Caco-2 (cell line): ENCODE results near the gene FOS. TPM values are rescaled to one million over a fixed set of nuclear protein-coding genes. Genes with fewer than 3 reads are reported as not detected.
A peak's percentile ranks its signal among the peaks of the same experiment; 100 is the strongest.

Experiments used
- BruUV-seq: library from RNA; stranded (reverse); fragments of 400-500 nt; replicated peaks from 2 replicates; lab custom pipeline; 2021; lab: Mats Ljungman, UMichigan
- CTCF ChIA-PET: fragments of 300-600 bp; sonication (Branson Sonifier 250); formaldehyde crosslinking; loops from one replicate; lab custom pipeline; 2022; ENCODE audit warnings: antibody characterized with exemption; lab: Charles Lee
- POLR2A ChIA-PET: fragments of 300-600 bp; sonication (Branson Sonifier 250); formaldehyde crosslinking; loops from one replicate; lab custom pipeline; 2022; ENCODE audit warnings: antibody characterized with exemption; lab: Charles Lee
- DNase-seq, 2 experiments: peaks; one replicate each; pipeline versions ENCODE4 v3.0.0 to v3.0.0-alpha.2; 2020 to 2022
- H3K27me3 ChIP-seq: replicated peaks from 2 replicates; pipeline ENCODE4 v1.6.0; 2011; ENCODE audit warnings: low read length; ENCODE audit not compliant: control insufficient read depth, insufficient read depth
- H3K36me3 ChIP-seq: 2 replicates; pipeline ENCODE4 v1.5.1; 2011; ENCODE audit warnings: low read length; ENCODE audit not compliant: control insufficient read depth, insufficient read depth
- H3K4me1 ChIP-seq: fragments of 250-450 bp; sonication (Bioruptor Pico); 2 replicates; pipeline ENCODE4 v1.5.1; 2020; ENCODE audit warnings: mild to moderate bottlenecking
- H3K4me3 ChIP-seq: 2 replicates; pipeline ENCODE4 v1.5.1; 2011; ENCODE audit warnings: low read depth, mild to moderate bottlenecking, control low read depth, low read length
- H3K9me3 ChIP-seq: fragments of 250-450 bp; sonication (Bioruptor Pico); 2 replicates; pipeline ENCODE4 v1.5.1; 2020; ENCODE audit warnings: mild to moderate bottlenecking, moderate library complexity
- H3K27ac Mint-ChIP-seq: one replicate; pipeline ENCODE4 v1.8.0; 2022; ENCODE audit warnings: mixed read lengths; ENCODE audit not compliant: unreplicated experiment
- H3K27me3 Mint-ChIP-seq: one replicate; pipeline ENCODE4 v1.8.0; 2022; ENCODE audit warnings: mixed read lengths; ENCODE audit not compliant: insufficient read depth, unreplicated experiment
- H3K36me3 Mint-ChIP-seq: one replicate; pipeline ENCODE4 v1.8.0; 2022; ENCODE audit warnings: mild to moderate bottlenecking, mixed read lengths; ENCODE audit not compliant: insufficient read depth, unreplicated experiment
- H3K4me1 Mint-ChIP-seq: one replicate; pipeline ENCODE4 v1.8.0; 2022; ENCODE audit warnings: low read depth, mixed read lengths; ENCODE audit not compliant: unreplicated experiment
- H3K4me3 Mint-ChIP-seq: one replicate; pipeline ENCODE4 v1.8.0; 2022; ENCODE audit warnings: mild to moderate bottlenecking, moderate library complexity, mixed read lengths; ENCODE audit not compliant: unreplicated experiment
- H3K9me3 Mint-ChIP-seq: one replicate; pipeline ENCODE4 v1.8.0; 2022; ENCODE audit warnings: mixed read lengths; ENCODE audit not compliant: unreplicated experiment
- intact Hi-C: fragments of 100-400 bp; cut with micrococcal nuclease; formaldehyde crosslinking; loops from one replicate; pipeline ENCODE4 v1.10.0; 2022; ENCODE audit not compliant: unreplicated experiment
- total RNA-seq: library from RNA; stranded (reverse); gene quantifications from 2 replicates; pipeline ENCODE4 v1.2.3, GENCODE V29; 2022
- TF ChIP-seq, protein P1 (sequence below), 2 experiments: fragments of 200-600 bp in 1 of 2; IDR thresholded peaks; 1 replicate in 1 of 2; 2 replicates in 1 of 2; pipeline versions ENCODE4 v1.5.1 to v1.8.0; 2011 to 2022; ENCODE audit warnings: antibody characterized with exemption in 1 of 2, control low read depth in 1 of 2, inconsistent platforms in 1 of 2, low read depth in 1 of 2, low read length in 1 of 2, mild to moderate bottlenecking in 1 of 2, moderate library complexity in 1 of 2; ENCODE audit not compliant: insufficient read depth in 1 of 2, severe bottlenecking in 1 of 2, unreplicated experiment in 1 of 2

FOS gene
- total RNA-seq, 1 experiment from 2014 or later = 73.7 TPM

GRCh38 chr14:75230140-75230792 lies 48.4 kb upstream of the FOS start:
- no TSS peak for BruUV-seq
- H3K27me3 ChIP-seq = no peaks in the 10 kb centered on the region
- Mint-ChIP-seq H3K4me1 (peaks cover 36% of the 10 kb centered on the region), H3K27ac (peak overlapping the region; percentile 9), H3K36me3 (no peaks in the 10 kb centered on the region), H3K4me3 (no peak overlapping the region), H3K9me3 (peaks cover 10% of the 10 kb centered on the region), H3K27me3 (no peaks in the 10 kb centered on the region)
- TF ChIP-seq, protein P1, sequence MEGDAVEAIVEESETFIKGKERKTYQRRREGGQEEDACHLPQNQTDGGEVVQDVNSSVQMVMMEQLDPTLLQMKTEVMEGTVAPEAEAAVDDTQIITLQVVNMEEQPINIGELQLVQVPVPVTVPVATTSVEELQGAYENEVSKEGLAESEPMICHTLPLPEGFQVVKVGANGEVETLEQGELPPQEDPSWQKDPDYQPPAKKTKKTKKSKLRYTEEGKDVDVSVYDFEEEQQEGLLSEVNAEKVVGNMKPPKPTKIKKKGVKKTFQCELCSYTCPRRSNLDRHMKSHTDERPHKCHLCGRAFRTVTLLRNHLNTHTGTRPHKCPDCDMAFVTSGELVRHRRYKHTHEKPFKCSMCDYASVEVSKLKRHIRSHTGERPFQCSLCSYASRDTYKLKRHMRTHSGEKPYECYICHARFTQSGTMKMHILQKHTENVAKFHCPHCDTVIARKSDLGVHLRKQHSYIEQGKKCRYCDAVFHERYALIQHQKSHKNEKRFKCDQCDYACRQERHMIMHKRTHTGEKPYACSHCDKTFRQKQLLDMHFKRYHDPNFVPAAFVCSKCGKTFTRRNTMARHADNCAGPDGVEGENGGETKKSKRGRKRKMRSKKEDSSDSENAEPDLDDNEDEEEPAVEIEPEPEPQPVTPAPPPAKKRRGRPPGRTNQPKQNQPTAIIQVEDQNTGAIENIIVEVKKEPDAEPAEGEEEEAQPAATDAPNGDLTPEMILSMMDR (IDR thresholded peaks at IDR 0.05; ENCODE audit: insufficient read depth in 1 of 2, low read depth in 1 of 2, low read length in 1 of 2, severe bottlenecking in 1 of 2, unreplicated experiment in 1 of 2) = peak in 1 of 2 experiments; percentile 22
- H3K4me1 ChIP-seq = peaks cover 33% of the 10 kb centered on the region
- CTCF ChIA-PET = interaction anchor here (1.3 kb wide), 1 partner anchor 46 kb away, joined by 6 read pairs; no protein-coding TSS in a partner anchor
- H3K9me3 ChIP-seq = no peaks in the 10 kb centered on the region
- no peaks in the 10 kb centered on the region for H3K36me3 ChIP-seq
- no peak overlapping the region for H3K4me3 ChIP-seq
- POLR2A ChIA-PET = no interaction called here
- DNase-seq = no peak
- intact Hi-C loops = loop anchor here (5.0 to 10.0 kb wide), 2 partner anchors 33 to 65 kb away; no protein-coding TSS in a partner anchor

DNA sequence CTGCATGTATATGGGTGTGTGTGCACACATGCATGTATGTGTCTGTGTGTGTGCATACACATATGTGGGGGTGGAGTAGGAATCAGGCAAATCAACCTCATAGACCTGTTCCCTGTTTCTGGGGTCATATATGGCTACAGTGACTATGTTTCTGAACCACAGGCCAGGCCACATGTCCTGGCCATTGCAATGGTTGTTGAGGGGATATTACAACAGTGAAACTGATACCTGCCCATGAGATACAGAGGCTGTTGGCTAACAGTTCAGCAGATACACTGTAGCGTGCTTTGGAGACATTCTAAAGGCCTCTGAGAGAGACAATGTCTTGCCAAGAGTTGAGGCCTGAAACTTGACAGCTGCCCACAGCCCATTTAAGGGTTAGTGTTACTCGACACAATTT lies 47.3 kb upstream of the FOS start:
- TF ChIP-seq, protein P1 (IDR thresholded peaks at IDR 0.05; ENCODE audit: insufficient read depth in 1 of 2, low read depth in 1 of 2, low read length in 1 of 2, severe bottlenecking in 1 of 2, unreplicated experiment in 1 of 2) = no peak
- intact Hi-C loops = loop anchor here (5.0 to 10.0 kb wide), 2 partner anchors 34 to 63 kb away; no protein-coding TSS in a partner anchor
- BruUV-seq = no TSS peak
- Histone ChIP-seq H3K4me1 (peaks cover 33% of the 10 kb centered on the region), H3K36me3 (no peaks in the 10 kb centered on the region), H3K4me3 (no peak overlapping the region), H3K9me3 (no peaks in the 10 kb centered on the region), H3K27me3 (no peaks in the 10 kb centered on the region)
- peaks cover 34% of the 10 kb centered on the region for H3K4me1 Mint-ChIP-seq
- no peak for DNase-seq
- no peak overlapping the region for H3K27ac Mint-ChIP-seq
- ChIA-PET POLR2A (no interaction called here), CTCF (no interaction called here)
- H3K27me3 Mint-ChIP-seq = no peaks in the 10 kb centered on the region
- no peak overlapping the region for H3K4me3 Mint-ChIP-seq
- peaks cover 10% of the 10 kb centered on the region for H3K9me3 Mint-ChIP-seq
- no peaks in the 10 kb centered on the region for H3K36me3 Mint-ChIP-seq

- ChIA-PET CTCF (no interaction called here), POLR2A (no interaction called here)
- no peaks in the 10 kb centered on the region for H3K9me3 ChIP-seq
- H3K4me3 Mint-ChIP-seq = no peak overlapping the region
- H3K4me1 Mint-ChIP-seq = peaks cover 26% of the 10 kb centered on the region
- H3K36me3 Mint-ChIP-seq = no peaks in the 10 kb centered on the region
- TF ChIP-seq, protein P1 (IDR thresholded peaks at IDR 0.05; ENCODE audit: insufficient read depth in 1 of 2, low read depth in 1 of 2, low read length in 1 of 2, severe bottlenecking in 1 of 2, unreplicated experiment in 1 of 2) = no peak
- H3K27ac Mint-ChIP-seq = no peak overlapping the region
- H3K27me3 Mint-ChIP-seq = no peaks in the 10 kb centered on the region
- peaks cover 10% of the 10 kb centered on the region for H3K9me3 Mint-ChIP-seq
- BruUV-seq = no TSS peak
- H3K4me3 ChIP-seq = no peak overlapping the region
- H3K27me3 ChIP-seq = no peaks in the 10 kb centered on the region
- no peak for DNase-seq
- H3K4me1 ChIP-seq = peaks cover 29% of the 10 kb centered on the region
- no peaks in the 10 kb centered on the region for H3K36me3 ChIP-seq
- intact Hi-C loops = loop anchor here (5.0 to 10.0 kb wide), 2 partner anchors 35 to 63 kb away; no protein-coding TSS in a partner anchor
These were observed 46.4 kb upstream of the FOS start for GRCh38 chr14:75232191-75232590.
